GM04504 (cell line): ENCODE measurements around the gene HOXC5.

Source experiments
- DNase-seq: peaks from one replicate; pipeline ENCODE4 v3.0.0-alpha.2; 2012; ENCODE audit warnings: low read depth

The HOXC5 gene

DNA sequence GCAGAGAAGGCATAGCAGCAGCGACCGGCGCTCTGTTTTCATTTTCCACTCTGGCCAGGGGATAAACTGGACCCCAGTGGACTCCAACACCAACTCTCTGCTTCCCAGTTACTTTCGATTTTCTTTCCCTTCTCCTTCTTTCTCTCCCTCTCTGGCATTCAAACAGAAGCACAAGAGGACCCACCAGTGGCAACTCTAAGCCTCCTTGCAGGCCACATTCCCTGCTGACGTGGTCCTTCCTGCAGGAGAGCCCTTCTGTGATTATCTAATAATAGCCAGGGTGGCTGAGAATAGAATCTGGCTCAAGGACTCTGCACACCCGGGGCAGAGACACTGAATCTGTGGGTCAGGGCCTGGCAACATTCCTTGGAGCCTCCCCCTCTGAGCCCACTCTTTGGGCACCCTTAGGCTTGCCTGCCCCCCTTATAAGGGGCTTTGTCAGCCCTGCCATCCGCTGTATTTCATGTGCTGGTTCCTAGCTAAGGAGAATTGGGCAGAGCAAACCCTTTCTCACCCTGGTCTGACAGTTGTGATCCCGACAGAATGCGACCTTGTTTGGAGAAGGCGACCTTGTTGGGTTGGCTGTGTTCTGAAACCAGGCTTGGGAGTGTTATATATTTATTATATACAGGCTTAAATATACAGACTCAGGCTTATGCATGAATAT, 12.8 kb upstream of the HOXC5 start:
- no peak for DNase-seq

DNA sequence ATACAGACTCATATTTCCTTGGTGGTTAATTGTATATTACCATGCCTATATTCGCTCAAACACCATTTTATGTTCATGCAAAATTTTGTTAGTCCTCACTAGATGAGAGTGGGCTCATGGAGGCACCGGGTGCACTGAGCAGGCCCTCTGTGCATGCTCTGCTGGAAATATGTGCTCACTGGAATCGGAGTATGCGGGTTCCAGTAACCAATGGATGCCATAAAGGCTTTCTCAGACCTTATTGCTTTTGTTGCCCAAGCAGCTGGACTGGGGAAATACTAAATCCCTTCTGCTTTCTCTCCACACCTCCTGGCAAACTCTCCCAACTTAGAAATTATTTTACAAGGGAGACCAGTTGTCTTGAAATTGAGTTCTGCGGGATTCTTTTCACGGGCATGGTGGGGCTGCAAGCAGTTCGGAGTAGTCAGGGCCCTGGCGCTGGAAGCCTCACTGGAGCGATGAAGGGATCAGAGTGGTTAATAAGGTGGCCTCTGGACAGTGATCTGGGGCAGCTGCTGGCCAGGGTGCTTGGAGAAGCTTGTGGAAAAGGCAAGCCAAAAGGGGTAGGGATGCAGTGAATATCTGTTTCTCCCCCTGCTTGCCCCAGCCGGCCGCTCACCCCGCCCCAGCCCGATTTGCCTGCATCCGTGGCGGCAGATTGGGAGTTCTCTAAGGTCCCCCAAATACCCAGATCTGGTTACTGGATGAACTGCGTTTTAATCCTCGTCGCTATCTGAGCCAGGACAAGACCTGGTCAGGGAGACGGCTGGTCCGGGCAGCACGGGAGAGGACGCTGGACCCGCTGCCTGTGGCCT, 12.1 kb upstream of the HOXC5 start:
- DNase-seq: no peak

DNA sequence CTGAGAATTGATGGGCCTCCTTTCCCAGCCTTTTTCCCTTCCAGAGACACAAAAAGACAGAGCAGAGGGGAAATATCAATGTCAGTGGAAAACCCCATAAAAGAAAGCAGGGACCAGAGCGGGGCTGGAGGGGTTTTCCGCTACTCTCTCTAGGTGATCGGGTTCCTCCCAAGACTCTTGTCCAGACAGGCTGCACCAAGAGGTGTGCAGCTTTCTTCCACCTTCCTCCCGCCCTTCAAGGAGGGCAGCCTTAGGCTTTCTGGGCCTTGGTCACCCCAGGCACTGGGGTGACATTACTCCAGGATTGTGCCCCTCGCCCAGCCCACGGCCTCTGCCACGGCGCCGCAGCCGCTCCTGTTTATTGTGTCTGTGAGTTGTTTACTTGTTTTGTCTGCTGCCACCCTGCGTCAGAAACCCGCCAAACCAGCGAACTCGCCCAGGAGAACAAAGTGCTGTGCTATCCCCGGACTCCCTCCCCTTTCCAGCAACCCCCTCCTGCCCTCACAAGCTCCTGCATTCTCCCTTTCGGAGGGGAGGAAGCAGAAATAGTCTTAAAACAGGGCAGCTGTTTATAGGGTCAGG, 11.3 kb upstream of the HOXC5 start:
- DNase-seq: no peak

DNA sequence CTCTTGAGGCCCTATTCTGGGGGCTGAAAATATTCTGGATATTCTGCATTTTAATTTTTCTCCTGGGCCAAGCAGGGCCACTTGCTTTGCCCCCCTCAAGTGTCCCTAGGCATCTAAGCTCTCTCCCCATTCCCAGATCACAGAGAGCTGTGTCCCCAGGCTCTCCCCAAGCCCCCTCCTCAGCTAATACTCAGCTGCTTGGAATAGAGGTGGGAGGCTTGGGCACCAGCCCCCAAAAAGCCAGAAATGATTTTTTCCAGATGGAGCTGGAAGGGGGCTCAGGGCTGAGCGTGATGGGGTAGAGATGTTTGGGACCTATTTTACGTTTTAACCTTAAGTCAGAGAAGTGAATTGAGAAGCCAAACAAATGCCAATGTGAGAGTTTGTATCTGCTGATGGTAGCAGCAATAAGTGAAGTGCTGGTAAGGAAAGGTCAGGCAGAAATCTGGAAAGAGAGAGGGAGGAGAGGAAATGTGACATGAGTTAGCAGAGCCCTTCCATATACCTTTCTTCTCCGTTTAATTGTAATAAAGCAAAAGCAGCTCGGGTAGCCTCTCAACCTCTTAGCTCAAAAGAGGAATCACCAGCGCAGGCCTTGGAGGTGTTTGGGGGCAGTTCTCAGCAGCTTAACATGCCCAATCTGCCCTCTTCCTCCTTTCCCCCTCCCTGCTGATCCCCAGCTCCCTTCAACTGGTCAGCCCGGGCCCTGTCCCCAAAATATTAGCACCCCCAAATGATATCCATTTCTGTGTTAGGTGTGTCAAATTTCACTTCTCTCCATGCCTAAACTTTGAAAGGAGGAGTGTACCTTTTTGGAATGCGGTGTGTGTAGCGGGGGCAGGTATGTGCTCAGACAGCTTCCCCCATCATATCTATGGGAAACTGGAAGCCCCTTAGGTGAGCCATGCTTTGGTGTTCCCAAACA, 9.6 kb upstream of the HOXC5 start:
- no peak for DNase-seq

DNA sequence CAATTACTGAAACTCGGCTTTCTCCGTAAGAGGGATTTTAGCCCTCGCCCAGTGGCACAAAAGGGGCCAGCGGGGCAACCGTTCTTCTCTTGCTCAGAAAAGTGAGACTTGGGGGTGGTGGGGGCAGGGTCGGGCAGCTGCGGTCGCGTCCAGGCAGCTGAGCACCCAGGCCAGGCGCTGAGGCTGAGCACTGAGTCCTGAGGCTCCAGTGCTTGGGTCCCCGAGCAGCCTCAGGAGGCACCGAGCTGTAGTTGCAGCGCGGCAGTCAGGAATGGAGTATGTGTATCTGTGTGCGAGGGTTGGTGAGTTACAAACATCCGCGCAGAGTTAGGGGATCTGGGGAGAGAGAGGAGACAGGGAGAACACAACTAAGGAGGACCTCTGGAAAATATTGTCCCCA, 8.7 kb upstream of the HOXC5 start:
- DNase-seq: no peak

DNA sequence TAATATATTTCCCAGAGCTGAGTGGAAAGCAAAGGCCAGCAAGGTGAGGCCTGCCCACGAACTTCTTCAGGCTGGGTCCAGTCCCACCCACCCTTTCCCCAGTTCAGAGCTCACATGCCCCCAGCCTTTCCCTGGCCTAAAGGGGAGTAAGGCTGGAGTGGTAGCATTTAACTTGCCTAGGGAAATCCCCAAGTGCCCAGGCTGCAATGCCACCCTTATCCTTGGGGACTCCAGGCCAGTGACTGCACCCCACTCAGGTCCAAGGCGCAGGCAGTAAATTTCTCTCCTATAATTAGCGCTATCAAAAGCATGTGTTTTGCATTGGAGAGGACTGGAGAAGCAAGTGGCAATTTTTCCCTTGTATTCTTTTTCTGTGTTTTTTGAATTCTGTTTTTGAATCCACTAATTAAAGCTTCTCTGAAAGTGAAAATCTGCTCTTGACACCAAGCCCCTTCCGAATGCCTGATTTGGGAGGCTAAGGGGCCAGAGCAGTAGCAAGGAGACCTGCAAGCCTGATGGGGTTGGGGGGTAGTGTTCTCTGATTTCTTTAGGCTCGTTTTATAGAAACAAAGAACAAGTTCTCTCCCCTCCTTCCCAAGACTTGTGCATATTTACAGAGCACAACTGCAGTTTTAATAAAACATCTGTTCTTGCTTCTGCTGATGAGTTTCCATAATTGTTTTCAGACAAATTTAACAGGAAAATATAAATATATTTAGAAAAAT, 8.1 kb upstream of the HOXC5 start:
- DNase-seq: no peak

DNA sequence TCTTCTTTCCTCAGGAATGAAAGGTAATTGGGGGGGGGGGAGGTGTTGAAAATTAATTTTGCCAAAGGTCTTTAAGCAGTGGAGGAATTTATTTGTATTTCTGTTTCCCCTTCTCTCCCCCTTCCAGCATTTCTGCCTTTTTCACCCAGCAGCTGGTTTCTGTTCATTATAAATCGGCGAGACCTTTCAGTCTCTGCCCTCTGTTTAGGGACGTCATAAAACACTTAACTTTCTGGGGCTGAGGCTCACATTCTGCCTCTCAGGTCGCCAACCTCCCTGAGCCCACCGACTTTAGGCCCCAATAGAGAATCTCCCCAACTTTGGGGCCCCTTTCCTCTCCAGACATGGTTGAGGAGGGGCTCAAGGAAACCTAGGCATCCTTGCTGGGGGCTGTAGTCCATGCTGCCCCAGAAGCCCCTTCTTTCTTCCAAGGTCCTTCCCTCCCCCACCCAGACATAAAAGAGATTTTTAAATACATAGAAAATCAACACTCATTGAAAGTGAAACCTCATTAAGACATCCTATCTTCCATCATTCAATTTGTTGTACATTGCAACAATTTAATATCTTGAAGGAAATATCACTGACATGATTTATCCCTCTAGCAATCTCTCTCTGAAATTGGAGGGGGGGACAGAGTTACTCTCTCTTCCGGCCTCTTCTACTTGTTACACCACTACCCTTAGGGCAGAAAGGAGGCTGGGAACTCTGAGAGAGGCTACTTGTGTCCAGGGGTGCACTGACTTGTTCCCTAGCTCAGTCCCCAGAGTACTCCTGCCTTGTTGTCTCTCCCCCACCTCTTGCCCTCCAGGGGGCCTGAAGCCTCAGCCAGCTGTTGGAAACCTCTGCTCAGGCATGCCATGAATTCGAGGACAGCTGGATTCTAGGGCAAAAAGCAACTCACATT, 7.1 kb upstream of the HOXC5 start:
- DNase-seq: no peak

DNA sequence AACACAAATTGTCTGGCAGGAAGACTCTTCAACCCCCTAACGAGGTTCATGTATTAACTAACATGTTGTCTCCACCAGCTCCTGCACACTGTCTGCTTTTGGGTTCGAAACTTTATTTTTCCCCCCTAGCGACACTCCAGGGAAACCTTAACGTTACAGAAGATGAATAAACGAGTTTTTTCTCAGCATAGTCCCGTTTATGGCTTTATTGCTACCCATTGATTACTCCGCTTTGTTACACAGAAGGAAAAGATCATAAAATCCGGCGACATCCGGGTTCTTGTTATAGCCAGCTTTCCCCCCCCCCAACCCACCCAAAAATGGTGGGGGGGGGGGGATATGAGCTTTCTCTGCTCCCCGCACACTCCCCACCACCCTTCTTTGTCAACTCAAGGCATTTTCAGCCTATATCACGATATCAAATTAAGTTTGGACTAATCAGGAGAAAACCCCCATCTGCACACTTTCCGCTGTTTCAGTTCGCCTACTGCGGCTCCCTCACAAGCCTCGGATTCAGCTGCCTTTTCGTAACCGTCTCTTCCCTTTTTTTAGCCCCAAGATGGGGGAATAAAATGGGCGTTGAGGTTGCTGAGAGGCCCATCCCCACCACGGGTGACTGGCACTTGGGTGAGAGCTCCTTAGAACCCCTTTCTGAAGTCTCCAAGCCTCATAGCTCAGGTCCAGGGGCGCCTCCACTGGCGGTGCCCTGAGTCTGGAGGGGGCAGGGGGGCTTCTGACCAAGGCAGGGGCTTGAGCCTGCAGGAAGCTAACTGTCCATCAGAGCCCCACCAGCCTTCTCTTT, 6.0 kb upstream of the HOXC5 start:
- DNase-seq: no peak

DNA sequence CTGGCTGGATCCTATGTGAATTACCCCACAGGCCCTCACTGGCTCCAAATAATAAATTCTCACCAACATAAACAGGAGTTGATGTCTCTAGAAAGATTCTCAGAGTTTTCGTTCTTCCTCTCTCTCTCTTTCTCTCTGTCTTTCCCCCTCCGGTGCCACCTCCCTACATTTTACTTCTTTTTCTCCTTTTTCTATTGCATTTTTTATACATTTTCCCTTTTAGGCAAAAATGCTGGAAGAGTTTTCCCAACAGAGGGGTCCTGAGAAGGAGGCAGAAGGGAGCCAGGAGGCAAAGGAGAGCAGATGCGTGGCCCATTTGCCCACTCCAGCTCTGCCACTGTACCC, 5.4 kb upstream of the HOXC5 start:
- no peak for DNase-seq

DNA sequence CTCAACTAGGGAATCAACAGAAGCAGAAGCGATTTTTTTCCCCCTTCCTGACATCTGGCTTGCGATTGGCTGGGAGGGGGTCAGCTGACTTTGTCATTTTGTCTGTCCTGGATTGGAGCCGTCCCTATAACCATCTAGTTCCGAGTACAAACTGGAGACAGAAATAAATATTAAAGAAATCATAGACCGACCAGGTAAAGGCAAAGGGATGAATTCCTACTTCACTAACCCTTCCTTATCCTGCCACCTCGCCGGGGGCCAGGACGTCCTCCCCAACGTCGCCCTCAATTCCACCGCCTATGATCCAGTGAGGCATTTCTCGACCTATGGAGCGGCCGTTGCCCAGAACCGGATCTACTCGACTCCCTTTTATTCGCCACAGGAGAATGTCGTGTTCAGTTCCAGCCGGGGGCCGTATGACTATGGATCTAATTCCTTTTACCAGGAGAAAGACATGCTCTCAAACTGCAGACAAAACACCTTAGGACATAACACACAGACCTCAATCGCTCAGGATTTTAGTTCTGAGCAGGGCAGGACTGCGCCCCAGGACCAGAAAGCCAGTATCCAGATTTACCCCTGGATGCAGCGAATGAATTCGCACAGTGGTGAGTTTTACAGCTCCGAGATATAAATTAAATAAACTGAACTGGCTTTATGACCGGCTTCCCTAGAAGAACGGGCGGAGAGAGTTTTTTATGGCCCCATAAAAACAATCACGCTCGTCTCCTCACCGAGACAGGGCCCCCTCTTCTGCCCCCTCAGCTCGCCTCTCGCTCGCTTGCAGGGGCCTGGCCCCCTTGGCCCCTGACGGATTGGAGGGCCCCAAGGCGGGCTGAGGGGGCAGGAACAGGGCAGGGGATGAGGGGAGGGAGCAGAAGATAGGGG, 4.3 kb upstream of the HOXC5 start, which contains the start of gene HOXC6:
TSS of gene HOXC6 (plus strand) at position 127 of the 888 bp plus-strand sequence. CDS start at position 209, 82 bp downstream.
- no peak for DNase-seq

DNA sequence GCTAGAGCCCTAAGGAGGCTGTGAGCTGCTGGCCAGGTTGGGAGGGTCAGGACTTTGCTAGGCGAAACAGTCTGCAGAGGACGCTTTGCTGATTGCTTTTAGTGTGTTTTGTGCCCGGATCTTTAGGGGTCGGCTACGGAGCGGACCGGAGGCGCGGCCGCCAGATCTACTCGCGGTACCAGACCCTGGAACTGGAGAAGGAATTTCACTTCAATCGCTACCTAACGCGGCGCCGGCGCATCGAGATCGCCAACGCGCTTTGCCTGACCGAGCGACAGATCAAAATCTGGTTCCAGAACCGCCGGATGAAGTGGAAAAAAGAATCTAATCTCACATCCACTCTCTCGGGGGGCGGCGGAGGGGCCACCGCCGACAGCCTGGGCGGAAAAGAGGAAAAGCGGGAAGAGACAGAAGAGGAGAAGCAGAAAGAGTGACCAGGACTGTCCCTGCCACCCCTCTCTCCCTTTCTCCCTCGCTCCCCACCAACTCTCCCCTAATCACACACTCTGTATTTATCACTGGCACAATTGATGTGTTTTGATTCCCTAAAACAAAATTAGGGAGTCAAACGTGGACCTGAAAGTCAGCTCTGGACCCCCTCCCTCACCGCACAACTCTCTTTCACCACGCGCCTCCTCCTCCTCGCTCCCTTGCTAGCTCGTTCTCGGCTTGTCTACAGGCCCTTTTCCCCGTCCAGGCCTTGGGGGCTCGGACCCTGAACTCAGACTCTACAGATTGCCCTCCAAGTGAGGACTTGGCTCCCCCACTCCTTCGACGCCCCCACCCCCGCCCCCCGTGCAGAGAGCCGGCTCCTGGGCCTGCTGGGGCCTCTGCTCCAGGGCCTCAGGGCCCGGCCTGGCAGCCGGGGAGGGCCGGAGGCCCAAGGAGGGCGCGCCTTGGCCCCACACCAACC, 3.1 kb upstream of the HOXC5 start:
- no peak for DNase-seq

DNA sequence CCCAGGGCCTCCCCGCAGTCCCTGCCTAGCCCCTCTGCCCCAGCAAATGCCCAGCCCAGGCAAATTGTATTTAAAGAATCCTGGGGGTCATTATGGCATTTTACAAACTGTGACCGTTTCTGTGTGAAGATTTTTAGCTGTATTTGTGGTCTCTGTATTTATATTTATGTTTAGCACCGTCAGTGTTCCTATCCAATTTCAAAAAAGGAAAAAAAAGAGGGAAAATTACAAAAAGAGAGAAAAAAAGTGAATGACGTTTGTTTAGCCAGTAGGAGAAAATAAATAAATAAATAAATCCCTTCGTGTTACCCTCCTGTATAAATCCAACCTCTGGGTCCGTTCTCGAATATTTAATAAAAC, 2.4 kb upstream of the HOXC5 start:
- no peak for DNase-seq

DNA sequence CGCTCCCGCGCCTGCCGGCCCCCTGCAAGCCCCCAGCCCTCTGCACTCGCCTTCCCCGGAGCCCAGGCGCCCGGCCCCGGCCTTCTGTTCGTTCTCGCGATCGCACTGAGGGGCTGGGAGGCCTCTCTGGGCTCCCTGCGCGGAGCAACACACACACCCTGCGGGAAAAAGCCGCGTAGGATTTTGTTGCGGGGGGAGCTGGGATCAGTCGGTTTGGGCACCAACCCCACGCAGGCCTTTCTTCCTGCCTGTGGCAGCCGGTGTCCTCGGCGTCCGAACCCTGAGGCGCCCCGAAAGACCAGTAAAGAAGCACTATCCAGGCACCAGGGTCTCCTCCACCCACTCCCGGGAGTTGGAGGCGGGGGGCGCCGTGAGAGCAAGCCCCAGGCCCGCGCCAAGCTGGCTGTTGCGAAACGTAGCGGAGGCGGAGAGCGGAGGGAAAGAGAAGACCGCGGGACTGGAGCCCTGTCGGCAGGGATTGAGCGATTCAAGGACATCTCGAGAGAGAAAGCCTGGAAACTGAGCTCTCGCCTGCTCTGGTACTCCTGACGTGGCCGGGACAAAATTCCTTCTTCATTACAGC, 1.9 kb upstream of the HOXC5 start:
- no peak for DNase-seq

DNA sequence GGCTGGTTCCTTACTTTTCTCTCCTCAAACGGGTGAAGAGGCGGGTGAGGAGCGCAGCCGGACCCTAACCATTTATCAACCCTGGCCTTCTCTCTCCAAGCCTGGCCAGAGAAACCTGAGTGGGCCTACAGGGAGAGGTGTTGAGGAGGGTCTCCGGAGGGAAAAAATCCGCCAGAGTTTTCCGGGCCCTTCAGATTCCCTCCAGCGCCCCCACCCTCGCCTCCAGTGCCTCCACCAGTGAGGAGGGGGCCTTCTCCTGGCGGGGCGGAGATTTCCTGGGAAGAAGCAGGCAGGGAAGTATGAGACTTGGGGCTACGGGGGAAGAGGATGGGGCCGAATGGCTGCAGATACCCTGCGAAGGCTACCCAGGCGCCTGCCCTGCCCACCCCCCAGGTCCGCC, 1.4 kb upstream of the HOXC5 start:
- no peak for DNase-seq

DNA sequence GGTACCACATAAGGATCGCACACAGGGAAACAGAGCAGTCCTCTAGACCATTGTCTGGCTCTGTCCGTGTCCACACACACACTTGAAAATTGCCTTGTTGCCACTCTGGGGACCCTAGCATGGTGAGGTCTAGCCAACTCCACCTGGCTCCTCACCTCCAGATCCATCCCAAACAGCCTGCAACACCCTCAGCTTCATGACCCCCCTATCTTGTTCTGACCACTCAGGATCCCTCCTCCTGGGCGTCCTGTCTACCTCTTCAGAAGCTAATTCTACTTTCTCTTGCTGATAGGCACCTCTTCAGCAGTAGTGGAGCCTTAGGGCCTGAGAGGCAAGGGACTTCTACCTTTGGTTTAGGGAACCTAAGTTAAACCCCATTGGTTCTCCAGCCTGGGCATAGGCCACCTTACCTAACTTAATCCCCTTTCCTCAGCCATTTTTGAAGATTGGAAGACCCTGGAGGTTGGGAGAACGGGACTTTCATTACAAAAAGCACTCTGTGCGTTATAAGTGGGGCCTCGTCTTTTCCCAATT, 697 bp upstream of the HOXC5 start:
- no peak for DNase-seq

DNA sequence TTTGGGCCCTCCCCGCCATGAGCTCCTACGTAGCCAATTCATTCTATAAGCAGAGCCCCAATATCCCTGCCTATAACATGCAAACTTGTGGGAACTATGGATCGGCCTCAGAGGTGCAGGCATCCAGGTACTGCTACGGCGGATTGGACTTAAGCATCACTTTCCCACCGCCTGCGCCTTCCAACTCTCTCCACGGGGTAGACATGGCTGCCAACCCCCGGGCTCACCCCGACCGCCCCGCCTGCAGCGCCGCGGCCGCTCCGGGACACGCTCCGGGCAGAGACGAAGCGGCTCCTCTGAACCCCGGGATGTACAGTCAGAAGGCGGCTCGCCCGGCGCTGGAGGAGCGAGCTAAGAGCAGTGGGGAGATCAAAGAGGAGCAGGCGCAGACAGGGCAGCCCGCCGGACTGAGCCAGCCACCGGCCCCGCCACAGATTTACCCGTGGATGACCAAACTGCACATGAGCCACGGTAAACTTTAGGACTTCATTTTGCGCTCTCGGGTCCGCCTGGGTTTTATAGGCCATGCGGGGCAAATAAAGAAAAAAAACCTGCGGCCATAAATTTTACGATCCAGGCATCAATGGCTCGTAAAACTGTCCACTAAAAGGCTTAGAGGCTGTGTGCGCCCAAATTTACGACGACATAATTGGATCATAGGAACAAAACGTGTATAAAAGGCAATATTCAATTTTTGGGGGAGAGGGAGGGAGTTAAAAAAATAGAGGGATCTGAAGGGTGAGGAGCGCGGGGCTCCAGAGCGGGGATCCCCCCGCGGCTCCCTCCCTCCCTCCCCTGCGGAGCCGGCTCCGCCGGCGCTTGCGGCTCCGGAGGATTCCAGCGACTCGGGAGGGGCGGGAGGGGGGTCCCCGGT, 493 bp downstream of the HOXC5 start:
- DNase-seq: peak; percentile 87
